ENCODE measurements around the gene NUDT21. TPM values are rescaled to one million over a fixed set of nuclear protein-coding genes. Genes with fewer than 3 reads are reported as not detected.

NUDT21 gene
- total RNA-seq, 1 donor from 2014 or later = 38.1 TPM

- Histone ChIP-seq H3K27me3 (no peaks in the 10 kb centered on the region), H3K4me1 (peaks cover 26% of the 10 kb centered on the region), H3K36me3 (peaks cover 0 to 8% of the 10 kb centered on the region in 2 donors), H3K27ac (no peak overlapping the region), H3K4me3 (no peak overlapping the region), H3K9me3 (no peaks in the 10 kb centered on the region)
- intact Hi-C loops (cut with DNase I) = no loop called here
- TF ChIP-seq POLR2A (IDR thresholded peaks at IDR 0.05) = no peak
- TF ChIP-seq CTCF (IDR thresholded peaks at IDR 0.05) = no peak
- TF ChIP-seq POLR2AphosphoS5 (IDR thresholded peaks at IDR 0.05; ENCODE audit: insufficient read depth in 1 of 2, low read depth in 1 of 2) = no peak
- DNase-seq (ENCODE audit: extremely low spot score in 2 of 2) = no peak
Measured at GRCh38 chr16:56413381-56413780, 37.8 kb downstream of the NUDT21 start.

GRCh38 chr16:56411624-56412023 lies 39.5 kb downstream of the NUDT21 start:
- intact Hi-C loops (cut with DNase I) = no loop called here
- Histone ChIP-seq H3K4me3 (no peak overlapping the region), H3K36me3 (peaks cover 0 to 18% of the 10 kb centered on the region in 2 donors), H3K27me3 (no peaks in the 10 kb centered on the region), H3K4me1 (peaks cover 26% of the 10 kb centered on the region), H3K9me3 (no peaks in the 10 kb centered on the region), H3K27ac (no peak overlapping the region)
- TF ChIP-seq POLR2AphosphoS5 (IDR thresholded peaks at IDR 0.05; ENCODE audit: insufficient read depth in 1 of 2, low read depth in 1 of 2) (no peak), CTCF (IDR thresholded peaks at IDR 0.05) (no peak), POLR2A (IDR thresholded peaks at IDR 0.05) (no peak)
- DNase-seq (ENCODE audit: extremely low spot score in 2 of 2) = no peak

GRCh38 chr16:56411123-56411522 lies 40.0 kb downstream of the NUDT21 start:
- Histone ChIP-seq H3K4me3 (no peak overlapping the region), H3K27me3 (no peaks in the 10 kb centered on the region), H3K36me3 (peaks cover 0 to 18% of the 10 kb centered on the region in 2 donors), H3K27ac (no peak overlapping the region), H3K9me3 (no peaks in the 10 kb centered on the region), H3K4me1 (peaks cover 23% of the 10 kb centered on the region)
- intact Hi-C loops (cut with DNase I) = no loop called here
- TF ChIP-seq POLR2AphosphoS5 (IDR thresholded peaks at IDR 0.05; ENCODE audit: insufficient read depth in 1 of 2, low read depth in 1 of 2) (no peak), POLR2A (IDR thresholded peaks at IDR 0.05) (no peak), CTCF (IDR thresholded peaks at IDR 0.05) (no peak)
- no peak for DNase-seq (ENCODE audit: extremely low spot score in 2 of 2)

GRCh38 chr16:56409195-56409594 lies 41.9 kb downstream of the NUDT21 start:
- peaks cover 0 to 28% of the 10 kb centered on the region in 2 donors for H3K36me3 ChIP-seq
- TF ChIP-seq CTCF (IDR thresholded peaks at IDR 0.05) (no peak), POLR2A (IDR thresholded peaks at IDR 0.05) (no peak), POLR2AphosphoS5 (IDR thresholded peaks at IDR 0.05; ENCODE audit: insufficient read depth in 1 of 2, low read depth in 1 of 2) (no peak)

GRCh38 chr16:56408379-56409098 lies 42.6 kb downstream of the NUDT21 start:
- Histone ChIP-seq H3K27ac (no peak overlapping the region), H3K9me3 (no peaks in the 10 kb centered on the region), H3K4me3 (no peak overlapping the region), H3K36me3 (peaks cover 0 to 33% of the 10 kb centered on the region in 2 donors), H3K4me1 (no peaks in the 10 kb centered on the region), H3K27me3 (no peaks in the 10 kb centered on the region)
- DNase-seq (ENCODE audit: extremely low spot score in 2 of 2) = no peak
- TF ChIP-seq POLR2AphosphoS5 (IDR thresholded peaks at IDR 0.05; ENCODE audit: insufficient read depth in 1 of 2, low read depth in 1 of 2) = no peak
- intact Hi-C loops (cut with DNase I) = no loop called here

More at GRCh38 chr16:56409195-56409594, 41.9 kb downstream of the NUDT21 start:
- no peak overlapping the region for H3K4me3 ChIP-seq
- peaks cover 4% of the 10 kb centered on the region for H3K4me1 ChIP-seq
- intact Hi-C loops (cut with DNase I) = no loop called here
- no peak overlapping the region for H3K27ac ChIP-seq
- H3K9me3 ChIP-seq = no peaks in the 10 kb centered on the region
- no peaks in the 10 kb centered on the region for H3K27me3 ChIP-seq
- no peak for DNase-seq (ENCODE audit: extremely low spot score in 2 of 2)

All from vagina (tissue), 2 donors.